HG02571 (cell line): ENCODE data around the gene UNC13D.
"Not testable (repeated sequence)": the region's sequence is repeated elsewhere in the genome, so short reads cannot be mapped to it uniquely, and the experiment has no call there.

Experiments
- ATAC-seq: cut with Tn5 transposase; IDR thresholded peaks from one replicate; pipeline ENCODE4 v1.9.1; 2021; ENCODE audit warnings: mild to moderate bottlenecking, moderate library complexity; ENCODE audit not compliant: unreplicated experiment

Gene UNC13D

DNA sequence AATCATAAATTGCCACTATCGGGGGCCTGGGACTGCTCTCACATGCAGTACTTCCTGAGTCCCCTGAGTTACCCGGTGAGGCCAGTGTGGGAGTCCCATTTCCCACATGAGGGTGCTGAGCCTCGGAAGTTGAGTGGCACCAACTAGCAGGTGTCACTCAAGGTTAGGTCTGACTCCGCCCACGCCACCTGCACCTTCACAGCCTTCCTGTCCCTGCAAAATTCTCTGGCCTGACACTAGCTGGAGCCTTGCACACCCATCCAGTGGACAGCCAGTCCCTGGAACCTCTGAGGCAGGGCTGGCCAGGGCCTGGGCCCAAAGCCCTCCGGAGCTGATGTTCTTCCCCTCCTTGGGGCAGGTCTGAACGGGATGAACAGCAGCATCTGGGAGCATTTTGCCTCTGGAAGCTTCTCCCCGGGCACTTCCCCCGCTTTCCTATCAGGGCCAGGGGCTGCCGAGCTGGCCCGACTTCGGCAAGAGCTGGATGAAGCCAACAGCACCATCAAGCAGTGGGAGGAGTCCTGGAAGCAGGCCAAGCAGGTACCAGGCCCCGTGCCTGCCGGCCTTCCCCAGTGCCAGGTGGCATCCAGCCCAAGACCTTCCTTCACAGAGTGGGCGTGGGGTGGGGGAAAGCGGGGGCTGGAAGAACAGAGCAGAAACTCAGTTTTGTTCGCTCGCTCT, 21.9 kb downstream of the UNC13D start:
- no peak for ATAC-seq

DNA sequence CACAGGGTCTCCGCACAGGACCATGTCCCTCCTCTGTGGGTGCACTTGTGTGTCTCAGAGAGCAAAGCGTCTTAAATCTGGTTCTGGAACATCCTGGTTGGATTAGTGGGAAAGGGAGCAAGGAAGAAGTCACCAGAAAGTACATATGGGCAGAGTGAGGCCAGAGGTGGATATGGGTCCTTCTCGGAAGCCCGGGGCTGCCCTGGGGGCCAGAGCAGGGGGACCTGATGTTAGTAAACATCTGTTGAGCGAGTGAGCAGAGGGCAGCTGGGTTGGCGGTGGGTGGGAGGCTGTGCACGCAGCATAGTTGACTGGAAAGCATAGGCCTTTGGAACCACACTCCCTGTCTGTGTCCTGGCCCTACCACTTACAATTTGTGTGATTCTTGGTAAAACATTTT, 22.7 kb downstream of the UNC13D start:
- no peak for ATAC-seq

DNA sequence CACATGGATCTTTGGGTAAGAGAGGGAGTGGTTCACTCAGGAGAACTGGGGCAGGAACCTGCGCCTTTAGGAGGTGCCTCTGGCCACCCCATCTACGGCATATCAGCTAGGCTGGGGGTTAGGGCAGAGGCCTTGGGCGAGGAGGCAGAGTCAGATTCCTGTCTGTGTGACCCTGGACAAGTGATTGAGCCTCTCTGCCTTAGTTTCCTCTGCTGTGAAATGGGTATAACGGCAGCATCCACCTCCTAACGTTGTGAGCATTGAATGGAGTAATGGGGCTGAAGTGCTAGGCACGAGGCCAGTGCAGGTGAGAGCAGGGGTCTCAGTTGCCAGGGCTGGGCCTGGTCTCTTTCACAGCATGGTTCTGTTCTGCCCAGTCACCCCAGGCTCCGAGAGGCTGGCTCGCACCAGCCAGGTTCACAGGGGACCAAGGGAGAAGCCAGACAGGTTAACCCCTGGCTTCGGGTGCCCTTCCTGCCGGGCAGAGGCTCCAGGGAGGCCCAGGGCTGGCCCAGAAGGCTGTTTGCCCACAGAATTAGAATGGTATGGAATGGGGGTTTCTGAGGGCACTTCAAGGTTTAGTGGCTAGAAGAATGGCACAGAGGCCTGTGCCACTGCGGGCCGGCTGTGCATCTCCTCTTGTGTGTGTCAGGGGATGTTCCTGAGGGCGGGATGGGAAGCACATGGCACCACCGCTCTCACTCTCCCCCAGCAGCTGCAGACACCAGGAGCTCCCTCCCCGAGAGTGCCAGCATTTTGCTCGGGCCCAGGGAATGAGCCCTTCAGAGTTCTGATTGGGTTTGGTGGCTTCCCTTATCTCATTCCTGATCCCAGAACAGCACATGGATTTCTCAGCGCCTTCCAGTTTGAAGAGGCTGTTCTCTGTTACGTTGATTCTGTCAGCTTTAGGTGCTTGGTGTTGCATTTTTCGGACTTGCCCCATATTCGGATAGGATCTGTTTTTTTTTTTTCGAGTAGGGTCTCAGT, 23.8 kb downstream of the UNC13D start:
- no peak for ATAC-seq

DNA sequence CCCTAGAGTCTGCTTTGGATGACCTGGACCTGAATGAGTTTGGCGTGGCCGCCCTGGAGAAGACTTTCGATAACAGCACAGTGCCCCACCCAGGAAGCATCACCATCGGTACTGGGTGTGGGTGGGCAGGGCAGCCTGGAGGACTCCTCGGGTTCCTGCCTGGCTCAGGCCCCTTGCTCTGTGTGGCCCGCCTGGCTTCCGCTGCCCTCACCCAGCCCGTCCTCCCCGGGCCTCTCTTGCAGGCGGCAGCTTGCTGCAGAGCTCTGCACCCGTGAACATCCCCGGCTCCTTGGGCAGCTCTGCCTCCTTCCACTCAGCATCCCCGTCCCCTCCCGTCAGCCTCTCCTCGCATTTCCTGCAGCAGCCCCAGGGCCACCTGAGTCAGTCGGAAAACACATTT, 24.5 kb downstream of the UNC13D start:
- no peak for ATAC-seq

DNA sequence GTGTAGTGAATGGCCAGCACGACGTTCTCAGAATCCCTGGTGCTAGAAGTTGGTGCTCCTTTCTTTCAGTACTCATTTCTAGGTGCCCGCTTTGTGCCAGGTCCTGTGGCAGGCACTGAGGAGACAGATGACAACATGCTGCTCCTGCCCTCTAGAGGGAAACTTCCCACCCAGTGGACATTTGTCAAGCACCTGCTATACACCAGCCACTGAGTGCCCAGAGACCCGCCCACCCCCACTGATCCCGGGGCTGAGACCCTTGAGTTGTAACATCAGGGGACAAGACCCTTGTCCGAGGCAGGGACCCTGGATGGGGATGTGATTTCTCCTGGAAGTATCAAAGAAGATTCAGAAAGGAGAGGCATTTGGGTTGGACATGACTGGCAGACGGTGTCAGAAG, 25.1 kb downstream of the UNC13D start:
- no peak for ATAC-seq

DNA sequence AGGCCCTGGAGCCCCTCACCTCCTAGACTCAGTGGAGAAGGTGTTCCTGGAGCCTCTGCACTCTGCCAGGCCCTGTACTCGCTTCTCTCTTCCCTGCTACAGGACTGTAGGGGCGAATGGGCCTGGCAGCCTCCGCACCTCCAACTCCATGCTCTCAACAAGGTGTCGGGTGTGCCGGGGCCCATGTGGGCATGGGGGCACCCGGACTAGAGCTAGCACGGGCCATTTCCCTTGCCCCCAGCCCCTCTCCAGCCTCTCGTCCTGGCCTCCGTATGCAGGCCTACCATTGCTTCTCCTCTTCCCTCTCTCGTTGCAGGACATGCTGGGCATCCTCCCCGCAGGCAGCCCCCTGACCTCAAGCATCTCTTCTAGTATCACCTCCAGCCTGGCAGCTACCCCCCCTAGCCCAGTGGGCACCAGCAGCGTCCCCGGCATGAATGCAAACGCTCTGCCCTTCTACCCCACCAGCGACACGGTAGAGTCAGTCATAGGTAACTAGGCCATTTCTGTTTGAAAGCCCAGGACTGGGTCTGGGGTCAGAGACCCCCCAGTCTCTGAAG, 25.8 kb downstream of the UNC13D start:
- no peak for ATAC-seq

DNA sequence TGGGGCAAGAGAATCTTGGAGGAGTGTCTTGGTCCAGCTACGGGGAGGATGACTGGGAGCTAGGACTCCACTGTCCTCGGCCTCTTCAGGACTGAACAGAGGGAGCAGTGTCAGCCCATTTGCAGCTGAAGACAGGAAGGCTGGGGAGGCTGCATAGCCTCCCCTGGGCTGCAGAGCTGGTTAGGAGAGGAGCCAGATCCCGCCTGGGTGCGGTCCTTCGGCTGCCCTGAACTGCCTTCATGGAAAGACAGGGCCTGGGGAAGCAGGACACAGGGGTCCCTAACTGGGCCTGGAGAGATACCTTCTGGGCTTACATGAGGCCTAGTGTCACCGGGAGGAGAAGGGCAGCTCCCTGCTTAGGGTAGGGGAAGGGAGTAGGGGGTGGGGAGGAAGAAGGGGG, 26.6 kb downstream of the UNC13D start:
- ATAC-seq, result no peak

DNA sequence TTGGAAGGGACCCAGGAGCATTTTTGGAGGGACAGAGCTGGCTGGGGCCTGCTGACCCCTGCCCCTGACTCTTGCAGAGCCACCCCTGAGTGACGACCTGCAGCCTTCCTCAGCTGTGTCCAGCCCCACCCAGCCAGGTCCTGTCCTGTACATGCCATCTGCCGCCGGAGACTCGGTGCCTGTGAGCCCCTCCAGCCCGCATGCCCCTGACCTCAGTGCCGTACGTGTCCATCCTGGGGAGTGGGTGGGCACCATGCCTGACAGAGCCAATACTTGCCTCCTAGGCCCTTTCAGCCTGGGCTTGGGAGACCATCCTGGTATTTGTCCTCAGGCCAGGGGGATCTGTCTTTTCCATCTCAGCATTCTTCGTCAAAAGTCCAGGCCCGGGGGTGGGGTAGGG, 27.5 kb downstream of the UNC13D start:
- no peak for ATAC-seq

DNA sequence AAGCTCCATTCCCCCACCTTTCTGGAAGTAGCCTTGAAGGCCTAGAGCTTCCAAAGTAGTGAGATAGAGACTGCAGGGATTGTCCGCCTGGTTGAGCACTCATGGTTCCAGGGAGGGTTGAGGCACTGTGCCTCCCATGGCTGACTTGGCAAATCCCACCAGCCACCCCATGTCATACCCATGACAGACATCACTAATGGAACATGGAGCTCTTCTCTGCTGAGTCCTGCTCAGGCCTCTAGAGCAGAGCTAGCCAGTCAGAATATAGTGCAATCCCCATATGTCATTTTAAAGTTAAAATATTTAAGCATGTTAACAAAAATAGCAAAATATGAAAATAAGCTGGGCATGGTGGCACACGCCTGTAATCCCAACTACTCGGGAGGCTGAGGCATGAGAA, 28.8 kb downstream of the UNC13D start:
- no peak for ATAC-seq

DNA sequence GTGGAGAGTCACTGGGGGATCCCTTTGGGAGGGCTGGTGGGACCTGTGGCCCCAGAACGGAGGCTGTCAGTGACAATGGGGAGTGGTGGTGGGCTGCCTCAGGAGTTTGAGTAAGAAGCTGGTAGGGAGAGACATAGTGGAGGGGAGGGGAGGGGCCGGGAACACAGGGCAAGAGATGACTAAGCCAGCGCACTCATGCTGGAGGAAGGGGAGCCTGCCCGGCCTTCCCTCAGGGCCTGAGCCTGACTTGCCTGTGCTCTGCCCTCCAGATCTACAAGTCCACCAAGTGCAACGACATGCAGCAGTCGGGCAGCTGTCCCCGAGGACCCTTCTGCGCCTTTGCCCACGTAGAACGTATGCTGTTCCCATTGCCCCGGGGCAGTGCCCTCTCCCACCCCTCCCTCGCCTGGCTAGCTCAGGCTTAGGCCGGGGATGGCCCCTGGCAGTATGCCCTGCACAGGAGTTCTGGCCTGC, 29.3 kb downstream of the UNC13D start:
- no peak for ATAC-seq

DNA sequence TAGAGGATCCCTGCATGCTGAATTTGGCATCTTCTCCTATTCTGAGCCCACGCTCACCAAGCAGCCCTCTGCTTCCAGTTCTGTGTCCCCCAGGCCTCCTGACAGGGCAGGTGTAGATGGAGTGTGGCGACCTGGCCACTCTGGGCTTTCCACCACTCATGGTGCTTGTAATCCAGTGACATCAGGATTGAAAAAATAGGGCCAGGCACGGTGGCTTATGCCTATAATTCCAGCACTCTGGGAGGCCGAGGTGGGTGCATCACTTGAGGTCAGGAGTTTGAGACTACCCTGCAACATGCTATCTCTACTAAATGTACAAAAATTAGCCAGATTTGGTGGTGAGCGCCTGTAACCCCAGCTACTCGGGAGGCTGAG, 30.2 kb downstream of the UNC13D start:
- no peak for ATAC-seq

DNA sequence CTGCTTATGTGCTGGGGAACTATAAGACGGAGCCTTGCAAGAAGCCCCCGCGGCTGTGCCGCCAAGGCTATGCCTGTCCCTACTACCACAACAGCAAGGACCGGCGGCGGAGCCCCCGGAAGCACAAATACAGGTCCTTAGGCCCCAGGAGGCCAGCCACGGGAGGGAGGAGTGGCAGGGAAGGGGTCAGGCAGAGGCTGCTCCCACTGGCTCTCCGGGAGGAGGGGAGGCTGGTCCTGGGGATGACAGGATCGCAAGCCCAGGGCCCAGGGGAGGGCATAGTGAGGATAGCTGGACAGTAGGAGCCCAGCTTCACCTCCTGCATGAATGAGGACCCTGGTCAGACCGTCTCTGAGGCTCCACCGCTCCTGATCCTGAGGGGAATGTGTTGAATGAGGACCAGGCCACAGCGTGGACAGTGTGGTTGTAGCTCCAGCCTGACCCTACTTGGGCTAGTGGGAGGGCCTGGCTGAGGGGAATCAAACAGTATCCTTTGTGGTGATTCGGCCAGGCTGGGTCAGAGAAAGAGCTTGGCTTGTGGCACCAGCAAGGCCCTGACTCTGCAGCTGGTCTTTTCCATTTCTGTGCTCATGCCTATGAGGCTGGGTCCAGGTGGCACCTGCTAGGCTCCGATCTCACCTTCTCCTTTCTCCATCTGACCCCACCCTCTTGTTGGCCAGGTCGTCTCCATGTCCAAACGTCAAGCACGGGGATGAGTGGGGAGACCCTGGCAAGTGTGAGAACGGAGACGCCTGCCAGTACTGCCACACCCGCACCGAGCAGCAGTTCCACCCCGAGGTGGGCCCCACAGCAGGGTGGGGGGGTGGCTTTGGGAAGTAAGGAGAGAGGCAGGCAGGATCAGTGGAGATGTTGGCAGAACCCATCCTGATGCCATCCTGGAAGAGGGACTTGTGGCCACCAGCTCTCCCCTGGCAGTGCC, 30.9 kb downstream of the UNC13D start:
- ATAC-seq, result no peak

DNA sequence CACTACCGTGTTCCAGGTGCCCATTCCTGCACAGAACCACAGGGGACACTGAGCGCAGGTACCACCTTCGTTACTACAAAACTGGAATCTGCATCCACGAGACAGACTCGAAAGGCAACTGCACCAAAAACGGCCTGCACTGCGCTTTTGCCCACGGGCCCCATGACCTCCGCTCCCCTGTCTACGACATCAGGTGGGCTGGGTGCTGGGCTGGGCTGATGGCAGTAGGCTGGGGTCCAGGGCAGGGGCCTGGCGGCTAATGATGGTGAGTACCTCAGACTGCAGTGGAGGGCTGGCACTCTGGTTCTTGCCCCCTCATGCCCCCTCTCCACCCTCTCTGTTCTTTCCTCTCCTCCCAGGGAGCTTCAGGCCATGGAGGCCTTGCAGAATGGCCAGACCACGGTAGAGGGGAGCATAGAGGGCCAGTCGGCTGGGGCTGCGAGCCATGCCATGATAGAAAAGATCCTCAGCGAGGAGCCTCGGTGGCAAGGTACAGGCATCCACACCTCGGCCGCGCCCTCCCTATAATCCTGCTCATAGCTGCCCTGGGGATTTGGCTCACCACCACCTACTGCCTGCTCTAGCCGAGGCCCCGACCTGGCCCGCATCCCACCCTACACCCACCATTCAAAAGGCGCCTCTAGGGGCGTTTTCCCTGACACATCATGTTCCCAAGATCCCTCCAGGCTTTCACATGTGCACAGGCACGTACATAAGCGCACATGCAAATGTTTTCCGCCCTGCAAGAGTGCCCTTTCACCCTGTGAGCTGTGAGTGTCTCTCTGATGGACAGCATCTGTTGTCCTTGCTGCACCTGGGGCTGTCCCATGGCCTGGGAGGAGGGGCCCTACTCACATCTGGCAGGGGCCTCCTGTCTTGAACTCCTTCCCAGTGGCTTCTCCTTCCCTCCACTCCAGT, 31.8 kb downstream of the UNC13D start:
- no peak for ATAC-seq

DNA sequence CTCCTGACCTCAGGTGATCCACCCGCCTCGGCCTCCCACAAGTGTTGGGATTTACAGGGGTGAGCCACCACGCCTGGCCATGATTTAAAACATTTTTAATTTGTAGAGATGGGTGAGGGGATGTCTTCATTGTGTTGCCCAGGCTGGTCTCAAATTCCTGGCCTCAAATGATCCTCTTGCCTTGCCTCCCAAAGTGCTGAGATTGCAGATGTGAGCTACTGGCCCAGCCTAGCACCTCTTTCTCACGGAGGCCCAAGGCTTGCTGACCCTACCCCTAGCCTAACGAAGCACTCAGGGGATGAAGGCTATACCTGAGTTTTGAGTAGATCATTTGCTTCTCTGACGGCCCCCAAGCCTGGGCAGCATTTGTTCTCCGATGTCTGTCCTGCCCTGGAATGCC, 33.0 kb downstream of the UNC13D start:
- ATAC-seq, result no peak

DNA sequence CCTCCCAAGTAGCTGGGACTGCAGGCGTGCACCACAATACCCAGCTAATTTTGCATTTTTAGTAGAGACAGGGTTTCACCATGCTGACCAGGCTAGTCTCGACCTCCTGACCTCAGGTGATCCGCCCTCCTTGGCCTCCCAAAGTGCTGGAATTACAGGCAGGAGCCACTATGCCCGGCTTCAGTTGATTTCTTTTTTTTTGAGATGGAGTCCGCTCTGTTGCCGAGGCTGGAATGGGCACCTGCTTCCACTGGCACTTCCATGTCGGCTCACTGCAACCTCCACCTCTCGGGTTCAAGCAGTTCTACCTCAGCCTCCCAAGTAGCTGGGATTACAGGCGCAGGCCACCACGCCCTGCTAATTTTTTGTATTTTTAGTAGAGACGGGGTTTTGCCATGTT, 33.4 kb downstream of the UNC13D start:
- ATAC-seq, result not testable (repeated sequence)

DNA sequence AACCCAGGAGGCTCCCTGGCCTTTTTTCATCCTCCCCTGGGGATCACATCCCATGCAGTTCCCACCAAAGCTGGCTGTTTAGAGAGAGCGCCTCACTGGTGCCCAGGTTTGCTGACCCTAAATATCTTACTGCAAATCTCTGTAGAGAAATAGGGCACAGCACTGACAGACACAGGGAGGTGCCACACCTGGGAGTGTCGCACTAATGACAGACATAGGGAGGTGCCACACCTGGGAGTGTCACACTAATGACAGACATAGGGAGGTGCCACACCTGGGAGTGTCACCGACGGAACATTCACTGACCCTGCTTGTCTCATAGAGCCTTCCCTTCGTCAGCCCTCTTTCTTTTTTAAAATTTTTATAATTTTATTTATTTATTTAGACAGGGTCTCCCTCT, 34.0 kb downstream of the UNC13D start:
- ATAC-seq, result no peak

DNA sequence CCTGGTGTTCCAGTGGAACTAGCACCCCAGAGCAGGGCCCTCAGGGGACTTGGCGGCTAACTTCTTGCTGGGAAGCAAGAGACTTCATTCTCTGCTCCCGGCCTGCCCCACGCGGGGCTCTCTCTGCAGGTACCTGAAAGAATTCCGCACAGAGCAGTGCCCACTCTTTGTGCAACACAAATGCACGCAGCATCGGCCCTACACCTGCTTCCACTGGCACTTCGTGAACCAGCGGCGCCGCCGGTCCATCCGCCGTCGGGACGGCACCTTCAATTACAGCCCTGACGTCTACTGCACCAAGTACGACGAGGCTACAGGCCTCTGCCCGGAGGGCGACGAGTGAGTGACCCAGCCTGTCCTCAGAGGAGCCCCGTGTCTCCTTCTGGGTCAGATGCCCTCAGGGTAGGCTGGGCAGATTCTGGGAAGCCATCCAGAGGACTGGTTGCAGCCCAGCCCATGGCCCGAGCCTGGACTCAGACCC, 34.5 kb downstream of the UNC13D start:
- no peak for ATAC-seq

DNA sequence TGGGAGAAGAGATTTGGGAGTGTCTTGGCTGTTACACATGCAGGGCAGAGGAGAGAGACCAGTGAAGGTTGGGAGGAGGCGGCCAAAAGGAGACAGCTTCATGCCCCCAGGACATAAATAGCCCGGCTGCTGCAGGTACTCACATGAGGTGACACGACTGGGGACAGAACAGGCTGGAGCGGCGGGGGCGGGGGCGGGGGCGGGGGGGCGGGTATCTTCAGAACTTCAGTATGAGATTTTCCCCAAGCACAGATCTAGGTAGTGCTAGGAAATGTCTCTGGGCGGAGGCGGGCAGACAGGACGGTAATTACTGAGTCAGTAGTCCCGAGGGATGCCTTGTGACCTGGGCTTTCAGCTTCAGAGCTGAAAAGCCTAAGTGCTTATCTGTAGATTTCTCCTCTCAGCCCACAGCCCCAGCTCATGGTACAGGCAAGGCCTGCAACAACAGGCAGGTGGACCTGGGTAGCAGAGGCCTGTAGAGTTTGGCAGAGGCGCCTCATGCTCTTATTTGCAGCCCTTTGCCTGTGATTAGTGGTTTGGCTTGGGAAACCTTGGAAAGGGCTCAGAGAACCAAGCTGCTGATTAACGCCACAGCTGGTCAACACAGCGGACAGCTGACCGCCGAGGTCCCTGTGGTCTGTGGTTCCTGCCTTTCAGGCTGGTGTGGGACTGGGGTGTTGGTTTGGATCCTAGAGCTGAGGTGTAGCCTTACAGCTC, 35.1 kb downstream of the UNC13D start:
- no peak for ATAC-seq

DNA sequence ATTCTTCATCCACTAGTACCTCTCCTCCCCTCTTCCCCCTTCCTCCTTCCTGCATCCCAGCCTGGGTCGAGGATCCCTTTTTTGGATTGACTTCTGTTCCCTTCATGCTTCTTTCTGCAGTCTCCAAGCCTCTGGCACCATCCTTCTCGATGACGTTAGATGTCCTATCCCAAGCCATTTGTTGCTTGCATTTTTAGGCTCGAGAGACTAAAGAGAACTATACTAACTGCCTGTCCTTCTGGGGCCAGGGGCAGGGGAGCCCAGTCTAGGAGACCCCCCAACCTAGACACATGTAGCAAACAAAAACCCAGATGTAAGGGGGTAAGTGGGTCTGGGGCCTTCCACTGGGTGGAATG, 35.7 kb downstream of the UNC13D start:
- no peak for ATAC-seq
